Lower leg skin (tissue), 4 donors: ENCODE measurements around the gene ZNF90. TPM values are rescaled to one million over a fixed set of nuclear protein-coding genes. Genes with fewer than 3 reads are reported as not detected.
"Not testable (repeated sequence)": the region's sequence is repeated elsewhere in the genome, so short reads cannot be mapped to it uniquely, and the experiment has no call there.

Experiments used
- DNase-seq, 2 donors: peaks; one replicate each; pipeline ENCODE4 v3.0.0-alpha.2; 2019; ENCODE audit warnings: low spot score in 2 of 2
- H3K4me3 ChIP-seq: fragments of 200-600 bp; sonication (generic); 2 replicates; pipeline ENCODE4 v1.5.1; 2017; ENCODE audit warnings: mild to moderate bottlenecking, low read depth; ENCODE audit not compliant: poor library complexity, severe bottlenecking
- POLR2A ChIP-seq, 2 donors: fragments of 450-650 bp; IDR thresholded peaks; one replicate each; pipeline ENCODE4 v1.6.1; 2016 to 2017; ENCODE audit warnings: antibody characterized with exemption in 2 of 2, mild to moderate bottlenecking in 1 of 2, moderate library complexity in 1 of 2
- WGBS, 2 donors: methylation state at CpG; one replicate each; pipeline ENCODE4 v1.1.5; 2018; 5-methylcytosine and 5-hydroxymethylcytosine counted together
- intact Hi-C: fragments of 100-400 bp; cut with DNase I; formaldehyde crosslinking; loops from one replicate; pipeline ENCODE4 v1.15.0; 2023; ENCODE audit warnings: low total_unique reads
- total RNA-seq, 4 donors: library from RNA; depleted of rRNA; stranded (reverse); fragments of >200 nt; gene quantifications; one replicate each; pipeline ENCODE4 v1.1.0, GENCODE V29; 2016
- TF ChIP-seq, protein P1 (sequence below), 3 donors: fragments of 450-650 bp; IDR thresholded peaks; one replicate each; pipeline ENCODE4 v1.5.1; 2016; ENCODE audit warnings: antibody characterized with exemption in 3 of 3, mild to moderate bottlenecking in 3 of 3, moderate library complexity in 2 of 3

Gene ZNF90
- total RNA-seq, 4 donors from 2014 or later: 1.6 to 5.5 (median 1.8) TPM

DNA sequence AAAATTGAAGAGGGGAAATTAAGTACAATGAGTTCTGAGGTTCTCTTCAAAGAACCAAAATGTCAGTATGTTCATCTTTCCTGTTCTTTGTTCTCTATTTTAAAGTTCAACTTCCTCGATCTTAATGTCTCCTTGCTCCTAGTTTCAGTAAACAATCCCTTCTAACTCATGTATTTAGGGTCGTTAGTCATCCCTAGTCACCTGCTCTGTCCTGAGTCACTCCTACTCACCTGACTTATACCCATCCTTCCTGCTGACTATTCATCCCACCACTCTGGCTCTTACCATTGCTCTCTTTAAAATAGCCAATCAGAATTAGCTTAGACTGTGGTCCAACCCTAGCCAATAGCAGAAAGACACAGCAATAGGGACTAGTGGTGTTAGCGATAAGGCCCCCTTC is 24.3 kb downstream of the ZNF90 start:
- no peak for TF ChIP-seq POLR2A (IDR thresholded peaks at IDR 0.05)
- TF ChIP-seq, protein P1, sequence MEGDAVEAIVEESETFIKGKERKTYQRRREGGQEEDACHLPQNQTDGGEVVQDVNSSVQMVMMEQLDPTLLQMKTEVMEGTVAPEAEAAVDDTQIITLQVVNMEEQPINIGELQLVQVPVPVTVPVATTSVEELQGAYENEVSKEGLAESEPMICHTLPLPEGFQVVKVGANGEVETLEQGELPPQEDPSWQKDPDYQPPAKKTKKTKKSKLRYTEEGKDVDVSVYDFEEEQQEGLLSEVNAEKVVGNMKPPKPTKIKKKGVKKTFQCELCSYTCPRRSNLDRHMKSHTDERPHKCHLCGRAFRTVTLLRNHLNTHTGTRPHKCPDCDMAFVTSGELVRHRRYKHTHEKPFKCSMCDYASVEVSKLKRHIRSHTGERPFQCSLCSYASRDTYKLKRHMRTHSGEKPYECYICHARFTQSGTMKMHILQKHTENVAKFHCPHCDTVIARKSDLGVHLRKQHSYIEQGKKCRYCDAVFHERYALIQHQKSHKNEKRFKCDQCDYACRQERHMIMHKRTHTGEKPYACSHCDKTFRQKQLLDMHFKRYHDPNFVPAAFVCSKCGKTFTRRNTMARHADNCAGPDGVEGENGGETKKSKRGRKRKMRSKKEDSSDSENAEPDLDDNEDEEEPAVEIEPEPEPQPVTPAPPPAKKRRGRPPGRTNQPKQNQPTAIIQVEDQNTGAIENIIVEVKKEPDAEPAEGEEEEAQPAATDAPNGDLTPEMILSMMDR (IDR thresholded peaks at IDR 0.05): no peak
- H3K4me3 ChIP-seq: no peak overlapping the region
- DNase-seq: no peak
- 89 to 93% methylated on average over 3 of the region's 3 CpGs for WGBS, 2 donors
- intact Hi-C loops: no loop called here

DNA sequence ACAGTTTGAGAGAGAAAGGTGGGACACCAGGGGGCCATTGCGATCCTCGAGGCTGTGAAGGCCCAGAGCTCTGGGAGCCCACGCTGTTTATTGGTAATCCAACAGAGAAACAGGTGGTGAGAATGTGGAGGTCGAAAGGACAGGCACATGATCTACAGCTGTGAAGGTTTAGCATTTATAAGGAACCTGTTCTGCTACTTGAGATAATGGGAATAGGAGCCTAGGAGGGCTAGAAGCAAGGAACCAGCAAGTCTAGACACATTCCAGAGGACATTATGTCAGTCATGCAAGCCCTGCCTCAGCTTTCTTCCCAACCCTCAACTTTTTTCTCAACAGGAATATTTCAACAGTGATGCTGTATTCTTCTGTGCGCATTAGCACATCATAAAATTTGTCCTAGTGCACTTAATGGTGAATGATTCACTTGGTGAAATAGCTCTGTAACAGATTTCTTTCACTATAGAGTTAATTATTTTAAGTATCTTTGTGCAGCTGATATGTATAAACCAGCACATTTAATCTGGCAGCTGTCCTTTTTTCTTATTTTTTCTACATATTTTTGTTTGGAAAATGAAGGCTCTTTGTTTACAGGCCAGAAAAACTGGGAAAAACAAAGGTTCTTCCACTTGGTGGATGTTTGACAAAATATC is 25.4 kb downstream of the ZNF90 start:
- WGBS, 2 donors: 67 to 69% methylated on average over 5 of the region's 5 CpGs
- no peak for DNase-seq
- intact Hi-C loops: no loop called here
- no peak overlapping the region for H3K4me3 ChIP-seq
- TF ChIP-seq, protein P1 (IDR thresholded peaks at IDR 0.05): no peak
- no peak for TF ChIP-seq POLR2A (IDR thresholded peaks at IDR 0.05)

DNA sequence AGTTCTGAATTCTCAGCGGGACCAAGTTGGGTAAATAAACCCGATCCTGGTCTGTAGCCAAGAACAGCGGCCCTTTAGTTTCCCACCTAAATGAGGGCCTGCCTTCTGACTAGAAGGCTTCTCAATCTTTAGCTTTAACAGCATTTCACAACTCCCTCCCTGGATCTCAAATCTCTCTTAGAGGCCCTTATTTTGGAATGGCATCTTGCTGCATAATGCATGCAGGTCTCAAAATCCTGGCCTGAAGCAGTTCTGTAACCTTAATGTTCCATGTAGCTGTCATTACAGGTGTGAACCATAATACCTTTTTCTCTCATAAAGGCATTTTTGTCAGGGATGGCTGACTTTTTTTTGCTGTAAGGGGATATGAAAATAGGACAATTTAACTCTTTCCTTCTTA is 29.5 kb downstream of the ZNF90 start:
- H3K4me3 ChIP-seq: no peak overlapping the region
- intact Hi-C loops: no loop called here
- TF ChIP-seq POLR2A (IDR thresholded peaks at IDR 0.05): no peak
- TF ChIP-seq, protein P1 (IDR thresholded peaks at IDR 0.05): no peak
- 84 to 93% methylated on average over 3 of the region's 3 CpGs for WGBS, 2 donors
- no peak for DNase-seq

DNA sequence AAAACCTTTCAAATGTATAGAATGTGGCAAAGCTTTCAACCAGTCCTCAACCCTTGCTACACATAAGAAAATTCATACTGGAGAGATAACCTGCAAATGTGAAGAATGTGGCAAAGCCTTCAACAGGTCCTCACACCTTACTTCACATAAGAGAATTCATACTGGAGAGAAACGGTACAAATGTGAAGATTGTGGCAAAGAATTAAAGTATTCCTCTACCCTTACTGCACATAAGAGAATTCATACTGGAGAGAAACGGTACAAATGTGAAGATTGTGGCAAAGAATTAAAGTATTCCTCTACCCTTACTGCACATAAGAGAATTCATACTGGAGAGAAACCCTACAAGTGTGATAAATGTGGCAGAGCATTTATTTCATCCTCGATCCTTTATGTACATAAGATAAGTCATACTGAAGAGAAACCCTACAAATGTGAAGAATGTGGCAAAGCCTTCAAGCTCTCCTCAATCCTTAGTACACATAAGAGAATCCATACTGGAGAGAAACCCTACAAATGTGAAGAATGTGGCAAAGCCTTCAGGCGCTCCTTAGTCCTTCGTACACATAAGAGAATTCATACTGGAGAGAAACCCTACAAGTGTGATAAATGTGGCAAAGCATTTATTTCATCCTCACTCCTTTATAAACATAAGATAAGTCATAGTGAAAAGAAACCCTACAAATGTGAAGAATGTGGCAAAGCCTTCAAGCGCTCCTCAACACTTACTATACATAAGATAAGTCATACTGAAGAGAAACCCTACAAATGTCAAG is 40.5 kb downstream of the ZNF90 start:
- DNase-seq, H3K4me3 ChIP-seq, intact Hi-C loops: not testable (repeated sequence)
- WGBS, 2 donors: 94 to 95% methylated on average over 6 of the region's 6 CpGs

DNA sequence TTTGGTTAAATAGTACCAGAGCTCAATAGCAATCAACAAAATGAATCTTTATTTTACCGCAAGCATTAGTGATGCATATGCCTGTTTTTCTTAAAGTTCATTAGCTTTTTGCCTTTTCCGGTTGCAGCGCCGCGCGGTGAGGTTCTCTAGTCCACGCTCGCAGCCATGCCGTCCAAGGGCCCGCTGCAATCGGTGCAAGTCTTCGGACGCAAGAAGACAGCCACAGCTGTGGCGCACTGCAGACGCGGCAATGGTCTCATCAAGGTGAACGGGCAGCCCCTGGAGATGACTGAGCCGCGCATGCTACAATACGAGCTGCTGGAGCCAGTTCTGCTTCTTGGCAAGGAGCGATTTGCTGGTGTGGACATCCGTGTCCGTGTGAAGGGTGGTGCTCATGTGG is 47.1 kb downstream of the ZNF90 start:
- no peak overlapping the region for H3K4me3 ChIP-seq
- intact Hi-C loops: no loop called here
- TF ChIP-seq, protein P1 (IDR thresholded peaks at IDR 0.05): no peak
- WGBS, 2 donors: 97 to 98% methylated on average over 23 of the region's 23 CpGs
- DNase-seq: no peak

DNA sequence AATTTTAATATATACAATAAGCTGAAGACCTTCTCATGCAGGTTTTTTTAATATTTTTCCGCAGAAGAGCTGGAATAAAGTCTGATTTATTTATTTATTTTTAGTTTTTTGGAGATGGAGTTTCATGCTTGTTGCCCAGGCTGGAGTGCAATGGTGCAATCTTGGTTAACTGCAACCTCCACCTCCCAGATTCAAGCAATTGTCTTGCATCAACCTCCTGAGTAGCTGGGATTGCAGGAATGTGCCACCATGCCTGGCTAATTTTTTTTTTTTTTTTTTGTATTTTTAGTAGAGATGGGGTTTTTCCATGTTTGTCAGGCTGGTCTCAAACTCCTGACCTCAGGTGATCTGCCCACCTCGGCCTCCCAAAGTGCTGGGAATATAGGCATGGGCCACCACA is 55.1 kb downstream of the ZNF90 start:
- 87 to 88% methylated on average over 2 of the region's 2 CpGs for WGBS, 2 donors
- H3K4me3 ChIP-seq, intact Hi-C loops, DNase-seq: not testable (repeated sequence)

DNA sequence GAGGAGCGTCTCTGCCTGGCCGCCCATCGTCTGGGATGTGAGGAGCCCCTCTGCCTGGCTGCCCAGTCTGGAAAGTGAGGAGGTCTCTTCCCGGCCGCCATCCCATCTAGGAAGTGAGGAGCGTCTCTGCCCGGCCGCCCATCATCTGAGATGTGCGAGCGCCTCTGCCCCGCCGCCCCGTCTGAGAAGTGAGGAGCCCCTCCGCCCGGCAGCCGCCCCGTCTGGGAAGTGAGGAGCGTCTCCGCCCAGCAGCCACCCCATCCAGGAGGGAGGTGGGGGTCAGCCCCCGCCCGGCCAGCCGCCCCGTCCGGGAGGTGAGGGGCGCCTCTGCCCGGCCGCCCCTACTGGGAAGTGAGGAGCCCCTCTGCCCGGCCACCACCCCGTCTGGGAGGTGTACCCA is 59.9 kb downstream of the ZNF90 start:
- H3K4me3 ChIP-seq, DNase-seq, intact Hi-C loops: not testable (repeated sequence)
- 87 to 97% methylated on average over 6 to 19 of the region's 29 CpGs for WGBS, 2 donors
